ENCODE measurements around the gene PPM1N. TPM values are rescaled to one million over a fixed set of nuclear protein-coding genes. Genes with fewer than 3 reads are reported as not detected.

Gene PPM1N
- total and polyA plus RNA-seq, 2 of the 4 experiments (the other 2 are of a cell fraction), result 0.90 to 1.6 TPM

DNA sequence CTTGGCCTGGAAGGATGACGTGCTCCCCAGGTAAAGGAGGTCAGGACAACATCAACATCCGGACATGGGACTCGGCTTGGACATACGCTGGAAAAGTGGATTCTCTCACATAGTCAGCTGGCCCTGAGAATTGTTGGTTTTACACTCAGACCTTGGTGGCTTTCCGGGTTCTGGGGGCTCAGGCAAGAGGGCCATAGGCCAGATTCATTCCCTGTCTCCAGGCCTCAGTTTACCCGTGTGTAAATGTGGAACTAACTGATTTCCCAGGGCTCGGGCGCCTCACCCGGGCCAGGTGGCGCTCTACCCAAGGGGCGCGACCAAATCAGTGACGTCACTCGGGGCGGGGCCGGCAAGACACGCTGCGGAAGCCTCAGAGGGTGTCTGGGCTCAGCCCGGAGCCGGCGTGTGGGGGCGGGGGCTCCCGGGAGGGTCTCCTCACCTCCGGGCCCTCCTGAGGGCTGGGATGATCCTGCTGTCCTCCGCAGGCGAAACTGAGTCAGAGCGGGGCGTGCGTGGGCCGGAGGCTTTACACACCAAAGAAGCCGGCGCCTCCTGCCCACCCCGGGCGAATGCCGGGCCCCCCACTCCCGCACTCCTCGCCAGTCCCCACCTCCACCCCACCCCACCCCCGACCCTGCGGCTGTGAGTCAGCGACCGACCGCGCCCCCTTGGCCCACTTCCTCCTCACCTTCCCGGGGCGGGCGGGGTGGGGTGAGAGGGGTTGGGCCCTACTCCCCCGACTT lies 8.2 kb downstream of the PPM1N start:
- CTCF ChIA-PET, result interaction anchor here (0.6 kb wide), 1 partner anchor 201 kb away, joined by 3 read pairs; no protein-coding TSS in a partner anchor
- H3K4me2 ChIP-seq (ENCODE audit: low read depth, low read length), result peak overlapping the region; percentile 98
- peak overlapping the region; percentile 97 for H3K14ac ChIP-seq (replicated peaks; ENCODE audit: low read depth, low read length)
- peak; percentile 60 for ATAC-seq (ENCODE audit: low read depth)
- H3K56ac ChIP-seq (ENCODE audit: extremely low read depth, insufficient read depth, low read length), result peak overlapping the region; percentile 98
- H2AFZ ChIP-seq (replicated peaks; ENCODE audit: low read length, poor library complexity), result peak overlapping the region; percentile 98
- H3K23ac ChIP-seq (ENCODE audit: low read depth, low read length), result peak overlapping the region; percentile 98
- peaks cover 4% of the 10 kb centered on the region; the same call in 1 of the 2 replicates for H3K36me3 ChIP-seq (ENCODE audit: control insufficient read depth, insufficient read depth, low read length)
- peaks cover 17% of the 10 kb centered on the region for H3K9me1 ChIP-seq (ENCODE audit: insufficient read depth, low read length)
- peak overlapping the region; percentile 92 for H3K4me3 ChIP-seq (ENCODE audit: insufficient read depth, low read depth, low read length)
- peak overlapping the region; percentile 100; the same call in 2 of the 3 replicates for H2BK15ac ChIP-seq (ENCODE audit: low read depth, low read length)
- H3K18ac ChIP-seq (ENCODE audit: low read depth, low read length), result peak overlapping the region; percentile 97
- H4K20me1 ChIP-seq (ENCODE audit: insufficient read depth, low read length), result peaks cover 26% of the 10 kb centered on the region
- WGBS, 2 experiments (ENCODE audit: extremely low coverage in 2 of 2, insufficient read length in 1 of 2), result 5% methylated on average over 18 of the region's 47 CpGs; no CpG with 5 or more reads in 1 of the 2 experiments
- peak; percentile 88 for DNase-seq
- H4K91ac ChIP-seq (ENCODE audit: insufficient read depth, low read depth, low read length), result peak overlapping the region; percentile 94
- H4K5ac ChIP-seq (ENCODE audit: low read depth, low read length), result peak overlapping the region; percentile 99
- peak overlapping the region; percentile 97 for H4K8ac ChIP-seq (ENCODE audit: low read depth in 2 of 2, low read length in 2 of 2)
- no TSS peak for BruUV-seq (replicated peaks)
- peaks cover 11% of the 10 kb centered on the region for H3K4me1 ChIP-seq (ENCODE audit: control insufficient read depth, insufficient read depth, low read length)
- H2AK5ac ChIP-seq (ENCODE audit: low read depth, low read length), result peak overlapping the region; percentile 100
- peak overlapping the region; percentile 95 for H2BK5ac ChIP-seq (ENCODE audit: low read depth, low read length, poor library complexity, severe bottlenecking)
- peak overlapping the region; percentile 89 for H2BK20ac ChIP-seq (ENCODE audit: low read depth, low read length)
- H2BK120ac ChIP-seq (ENCODE audit: low read depth, low read length), result peak overlapping the region; percentile 95
- H3K9ac ChIP-seq (ENCODE audit: low read depth, low read length), result peak overlapping the region; percentile 96
- H2AK9ac ChIP-seq (replicated peaks; ENCODE audit: low read depth, low read length, poor library complexity), result peak overlapping the region; percentile 100
- peak overlapping the region; percentile 94 for H3K27ac ChIP-seq (ENCODE audit: insufficient read depth, low read length)
- peaks cover 0 to 46% of the 10 kb centered on the region in 2 experiments; a peak in 2 of 4 replicates for H3K79me1 ChIP-seq (ENCODE audit: low read depth in 1 of 2, low read length in 2 of 2)
- intact Hi-C loops (cut with micrococcal nuclease) (loop anchor here (5.0 kb wide), 2 partner anchors 136 to 186 kb away; partner anchors contain the start of genes QPCTL and SNRPD2), dilution Hi-C loops (cut with HindIII; ENCODE audit: low sequenced_read_pairs, unreplicated experiment) (no loop called here), in situ Hi-C loops (cut with MboI; ENCODE audit: low sequenced_read_pairs) (no loop called here)
- no peaks in the 10 kb centered on the region for H3K9me3 ChIP-seq (ENCODE audit: control insufficient read depth, insufficient read depth, low read length)
- POLR2A ChIA-PET (ENCODE audit: unreplicated experiment), result no interaction called here
- peak overlapping the region; percentile 96 for H3K4ac ChIP-seq (ENCODE audit: low read depth, low read length)
- no peaks in the 10 kb centered on the region for H3K27me3 ChIP-seq (ENCODE audit: control insufficient read depth, insufficient read depth, low read length)
- TF ChIP-seq BHLHE40 (IDR thresholded peaks at IDR 0.05; ENCODE audit: low read depth, low read length) (no peak; the same call in 1 of the 2 replicates), FOS (IDR thresholded peaks at IDR 0.05; ENCODE audit: low read depth, low read length) (peak; percentile 3; the same call in 1 of the 2 replicates), MAFK (IDR thresholded peaks at IDR 0.05; ENCODE audit: low read depth, low read length) (no peak), MXI1 (IDR thresholded peaks at IDR 0.05; ENCODE audit: borderline replicate concordance, low read depth, low read length) (peak; percentile 13; the same call in 1 of the 2 replicates), MAZ (IDR thresholded peaks at IDR 0.05; ENCODE audit: borderline replicate concordance, low read depth, low read length) (peak; percentile 61; the same call in 1 of the 2 replicates), SMC3 (IDR thresholded peaks at IDR 0.05; ENCODE audit: low read depth, low read length) (no peak), CEBPB (IDR thresholded peaks at IDR 0.05; ENCODE audit: low read depth, low read length) (no peak), RAD21 (IDR thresholded peaks at IDR 0.05; ENCODE audit: low read length) (no peak), RCOR1 (IDR thresholded peaks at IDR 0.05; ENCODE audit: insufficient replicate concordance, low read length) (no peak), NFE2L2 (IDR thresholded peaks at IDR 0.05; ENCODE audit: low read depth, low read length) (peak; percentile 11; the same call in 1 of the 2 replicates), USF2 (IDR thresholded peaks at IDR 0.05; ENCODE audit: low read depth, low read length) (no peak; the same call in 1 of the 2 replicates), POLR2A (IDR thresholded peaks at IDR 0.05; ENCODE audit: low read depth, low read length) (peak; percentile 65), CHD1 (IDR thresholded peaks at IDR 0.05; ENCODE audit: low read depth, low read length) (no peak)
- TF ChIP-seq, protein P1, sequence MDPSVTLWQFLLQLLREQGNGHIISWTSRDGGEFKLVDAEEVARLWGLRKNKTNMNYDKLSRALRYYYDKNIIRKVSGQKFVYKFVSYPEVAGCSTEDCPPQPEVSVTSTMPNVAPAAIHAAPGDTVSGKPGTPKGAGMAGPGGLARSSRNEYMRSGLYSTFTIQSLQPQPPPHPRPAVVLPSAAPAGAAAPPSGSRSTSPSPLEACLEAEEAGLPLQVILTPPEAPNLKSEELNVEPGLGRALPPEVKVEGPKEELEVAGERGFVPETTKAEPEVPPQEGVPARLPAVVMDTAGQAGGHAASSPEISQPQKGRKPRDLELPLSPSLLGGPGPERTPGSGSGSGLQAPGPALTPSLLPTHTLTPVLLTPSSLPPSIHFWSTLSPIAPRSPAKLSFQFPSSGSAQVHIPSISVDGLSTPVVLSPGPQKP (IDR thresholded peaks at IDR 0.05; ENCODE audit: borderline replicate concordance, low read depth, low read length), result no peak
